ENCODE data around the gene SLC35C1.
"Not testable (repeated sequence)": the region's sequence is repeated elsewhere in the genome, so short reads cannot be mapped to it uniquely, and the experiment has no call there.

Gene SLC35C1

GRCh38 chr11:45812581-45813548 is 7.9 kb downstream of the SLC35C1 start:
- H3K27ac ChIP-seq (ENCODE audit: low read depth, low read length, severe bottlenecking): no peak overlapping the region
- H3K4me3 ChIP-seq (ENCODE audit: extremely low read depth, insufficient read depth, low read length, poor library complexity, severe bottlenecking): no peak overlapping the region
- H3K36me3 ChIP-seq (ENCODE audit: control insufficient read depth, insufficient read depth, low read length): peaks cover 35% of the 10 kb centered on the region
- WGBS, 2 experiments (ENCODE audit: insufficient coverage in 2 of 2): 77 to 93% methylated on average over 2 to 3 of the region's 7 CpGs
- peaks cover 3% of the 10 kb centered on the region for H3K4me1 ChIP-seq (ENCODE audit: control insufficient read depth, insufficient read depth, low read length, poor library complexity, severe bottlenecking)
- no peaks in the 10 kb centered on the region for H3K9me3 ChIP-seq (ENCODE audit: control insufficient read depth, low read length)

GRCh38 chr11:45815747-45816146 is 10.8 kb downstream of the SLC35C1 start:
- Histone ChIP-seq H3K4me1 (ENCODE audit: control insufficient read depth, insufficient read depth, low read length, poor library complexity, severe bottlenecking) (peaks cover 3% of the 10 kb centered on the region), H3K36me3 (ENCODE audit: control insufficient read depth, insufficient read depth, low read length) (peaks cover 18% of the 10 kb centered on the region), H3K27ac (ENCODE audit: low read depth, low read length, severe bottlenecking) (no peak overlapping the region), H3K4me3 (ENCODE audit: extremely low read depth, insufficient read depth, low read length, poor library complexity, severe bottlenecking) (no peak overlapping the region), H3K9me3 (ENCODE audit: control insufficient read depth, low read length) (no peaks in the 10 kb centered on the region)
- 77 to 100% methylated on average over 2 of the region's 3 CpGs for WGBS, 2 experiments (ENCODE audit: insufficient coverage in 2 of 2)

- Histone ChIP-seq H3K9me3 (ENCODE audit: control insufficient read depth, low read length) (no peaks in the 10 kb centered on the region), H3K36me3 (ENCODE audit: control insufficient read depth, insufficient read depth, low read length) (peaks cover 10% of the 10 kb centered on the region), H3K4me3 (ENCODE audit: extremely low read depth, insufficient read depth, low read length, poor library complexity, severe bottlenecking) (no peak overlapping the region), H3K4me1 (ENCODE audit: control insufficient read depth, insufficient read depth, low read length, poor library complexity, severe bottlenecking) (peaks cover 3% of the 10 kb centered on the region), H3K27ac (ENCODE audit: low read depth, low read length, severe bottlenecking) (no peak overlapping the region)
- 21 to 33% methylated on average over 2 of the region's 3 CpGs for WGBS, 2 experiments (ENCODE audit: insufficient coverage in 2 of 2)
Observed at GRCh38 chr11:45816614-45817013, 11.7 kb downstream of the SLC35C1 start.

DNA sequence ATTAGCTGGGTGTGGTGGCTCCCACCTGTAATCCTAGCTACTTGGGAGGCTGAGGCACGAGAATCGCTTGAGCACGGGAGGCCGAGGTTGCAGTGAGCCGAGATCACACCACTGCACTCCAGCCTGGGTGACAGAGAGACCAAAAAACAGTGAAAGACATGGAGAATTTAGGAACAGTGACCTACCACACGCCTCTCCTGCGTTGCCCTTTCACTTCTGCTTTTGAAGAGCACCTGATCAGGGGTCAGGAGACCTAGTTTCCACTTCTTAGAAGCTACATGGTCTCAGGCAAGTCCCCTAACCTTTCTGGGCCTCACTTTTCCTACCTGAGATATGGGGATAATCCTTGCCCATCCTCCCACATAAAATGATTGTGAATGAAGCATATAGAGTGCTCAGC is 12.2 kb downstream of the SLC35C1 start:
- Histone ChIP-seq H3K4me1 (ENCODE audit: control insufficient read depth, insufficient read depth, low read length, poor library complexity, severe bottlenecking) (peaks cover 3% of the 10 kb centered on the region), H3K27ac (ENCODE audit: low read depth, low read length, severe bottlenecking) (no peak overlapping the region), H3K4me3 (ENCODE audit: extremely low read depth, insufficient read depth, low read length, poor library complexity, severe bottlenecking) (no peak overlapping the region), H3K9me3 (ENCODE audit: control insufficient read depth, low read length) (no peaks in the 10 kb centered on the region), H3K36me3 (ENCODE audit: control insufficient read depth, insufficient read depth, low read length) (peaks cover 6% of the 10 kb centered on the region)
- WGBS, 2 experiments (ENCODE audit: insufficient coverage in 2 of 2): 91 to 97% methylated on average over 7 of the region's 7 CpGs

- Histone ChIP-seq H3K4me1 (ENCODE audit: control insufficient read depth, insufficient read depth, low read length, poor library complexity, severe bottlenecking) (peaks cover 6% of the 10 kb centered on the region), H3K4me3 (ENCODE audit: extremely low read depth, insufficient read depth, low read length, poor library complexity, severe bottlenecking) (no peak overlapping the region), H3K27ac (ENCODE audit: low read depth, low read length, severe bottlenecking) (no peak overlapping the region), H3K9me3 (ENCODE audit: control insufficient read depth, low read length) (no peaks in the 10 kb centered on the region), H3K36me3 (ENCODE audit: control insufficient read depth, insufficient read depth, low read length) (no peaks in the 10 kb centered on the region)
- 85 to 90% methylated on average over 4 of the region's 6 CpGs for WGBS, 2 experiments (ENCODE audit: insufficient coverage in 2 of 2)
Observed at GRCh38 chr11:45818961-45819605, 14.1 kb downstream of the SLC35C1 start.

GRCh38 chr11:45820211-45820857 is 15.4 kb downstream of the SLC35C1 start:
- 94 to 100% methylated on average over 3 of the region's 5 CpGs for WGBS, 2 experiments (ENCODE audit: insufficient coverage in 2 of 2)
- Histone ChIP-seq H3K4me3 (ENCODE audit: extremely low read depth, insufficient read depth, low read length, poor library complexity, severe bottlenecking) (no peak overlapping the region), H3K4me1 (ENCODE audit: control insufficient read depth, insufficient read depth, low read length, poor library complexity, severe bottlenecking) (peaks cover 3% of the 10 kb centered on the region), H3K27ac (ENCODE audit: low read depth, low read length, severe bottlenecking) (no peak overlapping the region), H3K9me3 (ENCODE audit: control insufficient read depth, low read length) (no peaks in the 10 kb centered on the region), H3K36me3 (ENCODE audit: control insufficient read depth, insufficient read depth, low read length) (no peaks in the 10 kb centered on the region)

DNA sequence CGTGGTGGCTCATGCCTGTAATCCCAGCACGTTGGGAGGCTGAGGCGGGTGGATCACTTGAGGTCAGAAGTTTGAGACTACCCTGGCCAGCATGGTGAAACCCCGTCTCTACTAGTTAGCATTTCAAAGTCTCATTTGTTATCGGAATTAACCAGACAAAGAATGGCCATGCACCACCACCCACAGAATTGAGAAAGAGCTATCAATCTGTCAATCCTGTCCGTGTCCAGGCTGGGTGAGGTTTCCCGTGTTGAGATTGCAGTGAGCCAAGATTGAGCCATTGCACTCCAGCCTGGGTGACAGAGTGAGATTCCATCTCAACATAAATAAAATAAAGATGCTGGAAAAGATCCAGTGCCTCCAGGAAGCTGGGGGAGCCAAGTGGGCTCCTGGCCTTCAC is 21.5 kb downstream of the SLC35C1 start:
- not testable (repeated sequence) for H3K4me3 ChIP-seq (ENCODE audit: extremely low read depth, insufficient read depth, low read length, poor library complexity, severe bottlenecking); H3K27ac ChIP-seq (ENCODE audit: low read depth, low read length, severe bottlenecking); H3K9me3 ChIP-seq (ENCODE audit: control insufficient read depth, low read length); H3K4me1 ChIP-seq (ENCODE audit: control insufficient read depth, insufficient read depth, low read length, poor library complexity, severe bottlenecking); H3K36me3 ChIP-seq (ENCODE audit: control insufficient read depth, insufficient read depth, low read length)
- 24 to 48% methylated on average over 4 of the region's 7 CpGs for WGBS, 2 experiments (ENCODE audit: insufficient coverage in 2 of 2)

GRCh38 chr11:45827123-45827522 is 22.2 kb downstream of the SLC35C1 start:
- Histone ChIP-seq H3K27ac (ENCODE audit: low read depth, low read length, severe bottlenecking) (no peak overlapping the region), H3K4me3 (ENCODE audit: extremely low read depth, insufficient read depth, low read length, poor library complexity, severe bottlenecking) (no peak overlapping the region), H3K36me3 (ENCODE audit: control insufficient read depth, insufficient read depth, low read length) (no peaks in the 10 kb centered on the region), H3K4me1 (ENCODE audit: control insufficient read depth, insufficient read depth, low read length, poor library complexity, severe bottlenecking) (peaks cover 3% of the 10 kb centered on the region), H3K9me3 (ENCODE audit: control insufficient read depth, low read length) (no peaks in the 10 kb centered on the region)
- 93 to 100% methylated on average over 2 to 4 of the region's 4 CpGs for WGBS, 2 experiments (ENCODE audit: insufficient coverage in 2 of 2)

- no peak overlapping the region for H3K27ac ChIP-seq (ENCODE audit: low read depth, low read length, severe bottlenecking)
- no peaks in the 10 kb centered on the region for H3K9me3 ChIP-seq (ENCODE audit: control insufficient read depth, low read length)
- 71 to 94% methylated on average over 2 to 3 of the region's 4 CpGs for WGBS, 2 experiments (ENCODE audit: insufficient coverage in 2 of 2)
- H3K4me1 ChIP-seq (ENCODE audit: control insufficient read depth, insufficient read depth, low read length, poor library complexity, severe bottlenecking): no peaks in the 10 kb centered on the region
- no peaks in the 10 kb centered on the region for H3K36me3 ChIP-seq (ENCODE audit: control insufficient read depth, insufficient read depth, low read length)
- no peak overlapping the region for H3K4me3 ChIP-seq (ENCODE audit: extremely low read depth, insufficient read depth, low read length, poor library complexity, severe bottlenecking)
Observed at GRCh38 chr11:45828996-45829395, 24.0 kb downstream of the SLC35C1 start.

DNA sequence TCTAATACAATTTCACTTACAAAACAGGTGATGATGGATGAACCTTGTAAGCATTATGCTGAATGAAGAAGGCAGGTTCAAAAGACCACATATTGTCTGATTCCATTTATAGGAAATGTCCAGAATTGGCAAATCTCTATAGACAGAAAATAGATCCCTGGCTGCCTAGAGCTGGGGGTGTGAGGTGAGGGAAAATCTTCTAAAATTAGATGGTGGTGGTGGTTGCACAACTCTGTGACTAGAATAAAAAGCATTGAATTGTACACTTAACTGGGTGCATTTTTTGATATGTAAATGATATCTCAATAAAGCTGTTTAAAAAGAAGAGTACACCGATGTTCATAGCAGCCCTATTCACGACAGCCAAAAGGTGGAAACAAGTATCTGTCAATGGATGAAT is 25.6 kb downstream of the SLC35C1 start:
- Histone ChIP-seq H3K9me3 (ENCODE audit: control insufficient read depth, low read length) (no peaks in the 10 kb centered on the region), H3K27ac (ENCODE audit: low read depth, low read length, severe bottlenecking) (no peak overlapping the region), H3K36me3 (ENCODE audit: control insufficient read depth, insufficient read depth, low read length) (no peaks in the 10 kb centered on the region), H3K4me1 (ENCODE audit: control insufficient read depth, insufficient read depth, low read length, poor library complexity, severe bottlenecking) (no peaks in the 10 kb centered on the region), H3K4me3 (ENCODE audit: extremely low read depth, insufficient read depth, low read length, poor library complexity, severe bottlenecking) (no peak overlapping the region)
- 86 to 93% methylated on average over 2 of the region's 2 CpGs for WGBS, 2 experiments (ENCODE audit: insufficient coverage in 2 of 2)
